ENCODE results near the gene SET. TPM values are rescaled to one million over a fixed set of nuclear protein-coding genes. Genes with fewer than 3 reads are reported as not detected.

Gene SET
- total RNA-seq, 1 experiment from 2014 or later: 1,129 TPM

DNA sequence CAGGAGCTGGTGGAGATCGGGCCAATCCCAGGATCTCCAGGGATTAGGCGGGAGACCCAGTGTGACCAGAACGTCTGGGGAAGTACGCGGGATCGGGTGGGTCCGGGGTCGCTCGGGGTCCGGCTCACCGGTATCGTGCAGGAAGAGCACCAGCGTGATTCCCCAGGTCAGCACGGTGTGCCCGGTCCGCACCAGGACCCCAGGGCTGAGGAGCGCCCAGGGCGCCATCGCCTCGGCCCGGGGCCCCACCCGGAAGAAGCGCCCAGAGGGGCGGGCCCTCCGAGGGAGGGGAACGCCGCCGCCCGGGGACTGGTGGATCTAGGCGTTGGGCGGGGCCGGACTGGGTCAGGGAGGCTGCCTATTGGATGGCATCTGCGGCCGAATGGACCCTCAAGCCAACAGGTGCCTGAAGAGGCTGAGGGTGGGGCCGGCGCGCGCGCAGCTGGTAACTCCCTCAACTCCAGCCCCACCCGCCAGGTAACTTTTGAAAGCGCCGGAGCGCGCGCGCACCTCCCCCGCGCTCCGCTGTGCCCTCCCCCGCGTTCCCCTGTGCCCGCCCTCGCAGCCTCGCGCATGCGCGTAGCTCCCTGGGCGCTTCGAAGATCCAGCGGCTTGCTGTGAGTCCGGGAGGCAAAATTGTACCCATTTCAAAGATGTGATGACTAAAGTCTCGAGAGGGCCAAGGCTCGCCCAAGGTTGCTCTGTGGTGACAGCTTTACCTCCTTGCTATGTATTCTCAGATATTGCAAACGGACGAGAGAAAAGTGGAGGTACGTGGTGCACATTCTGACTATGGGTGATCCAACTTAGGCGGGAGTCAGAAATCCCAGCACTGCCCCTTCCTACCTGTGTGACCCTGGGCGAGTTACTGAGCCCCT, 35.1 kb downstream of the SET start, which contains the start of gene ZDHHC12 (continued):
- TF ChIP-seq, protein P1, sequence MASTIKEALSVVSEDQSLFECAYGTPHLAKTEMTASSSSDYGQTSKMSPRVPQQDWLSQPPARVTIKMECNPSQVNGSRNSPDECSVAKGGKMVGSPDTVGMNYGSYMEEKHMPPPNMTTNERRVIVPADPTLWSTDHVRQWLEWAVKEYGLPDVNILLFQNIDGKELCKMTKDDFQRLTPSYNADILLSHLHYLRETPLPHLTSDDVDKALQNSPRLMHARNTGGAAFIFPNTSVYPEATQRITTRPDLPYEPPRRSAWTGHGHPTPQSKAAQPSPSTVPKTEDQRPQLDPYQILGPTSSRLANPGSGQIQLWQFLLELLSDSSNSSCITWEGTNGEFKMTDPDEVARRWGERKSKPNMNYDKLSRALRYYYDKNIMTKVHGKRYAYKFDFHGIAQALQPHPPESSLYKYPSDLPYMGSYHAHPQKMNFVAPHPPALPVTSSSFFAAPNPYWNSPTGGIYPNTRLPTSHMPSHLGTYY (CRISPR knock-in tag; IDR thresholded peaks at IDR 0.05): no peak
- TF ChIP-seq FOXP1 (CRISPR knock-in tag; IDR thresholded peaks at IDR 0.05; ENCODE audit: borderline replicate concordance) (no peak), MXD4 (CRISPR knock-in tag; IDR thresholded peaks at IDR 0.05; ENCODE audit: borderline replicate concordance) (no peak), ZBTB43 (CRISPR knock-in tag; IDR thresholded peaks at IDR 0.05) (no peak), ZNF219 (CRISPR knock-in tag; IDR thresholded peaks at IDR 0.05; ENCODE audit: borderline replicate concordance) (no peak), TP53 (CRISPR knock-in tag; IDR thresholded peaks at IDR 0.05) (no peak), CREB1 (CRISPR knock-in tag; IDR thresholded peaks at IDR 0.05) (no peak), MYBL2 (CRISPR knock-in tag; IDR thresholded peaks at IDR 0.05) (peak; percentile 82; the same call in 1 of the 2 replicates), OVOL2 (CRISPR knock-in tag; IDR thresholded peaks at IDR 0.05; ENCODE audit: borderline replicate concordance) (no peak), NFYB (CRISPR knock-in tag; conservative IDR thresholded peaks at IDR 0.05; ENCODE audit: low read depth) (peak; percentile 86), ZNF416 (CRISPR knock-in tag; IDR thresholded peaks at IDR 0.05) (peak; percentile 55; the same call in 1 of the 2 replicates), PRDM15 (CRISPR knock-in tag; IDR thresholded peaks at IDR 0.05) (no peak), SMAD4 (CRISPR knock-in tag; IDR thresholded peaks at IDR 0.05) (no peak), FOXJ3 (CRISPR knock-in tag; IDR thresholded peaks at IDR 0.05; ENCODE audit: borderline replicate concordance) (no peak), TEAD1 (CRISPR knock-in tag; IDR thresholded peaks at IDR 0.05) (0 out of 2 replicates have a peak, but pooled peaks have one; percentile 34), TCF7 (CRISPR knock-in tag; IDR thresholded peaks at IDR 0.05; ENCODE audit: low read depth) (no peak), EMX1 (CRISPR knock-in tag; IDR thresholded peaks at IDR 0.05) (no peak), CBFB (CRISPR knock-in tag; IDR thresholded peaks at IDR 0.05; ENCODE audit: low read depth) (no peak; the same call in 1 of the 2 replicates), JUN (CRISPR knock-in tag; IDR thresholded peaks at IDR 0.05) (no peak), GABPB1 (CRISPR knock-in tag; IDR thresholded peaks at IDR 0.05) (peak; percentile 54; the same call in 1 of the 2 replicates), GRHL2 (CRISPR knock-in tag; IDR thresholded peaks at IDR 0.05; ENCODE audit: insufficient replicate concordance, severe bottlenecking) (no peak), ZNF396 (CRISPR knock-in tag; IDR thresholded peaks at IDR 0.05; ENCODE audit: borderline replicate concordance) (0 out of 2 replicates have a peak, but pooled peaks have one; percentile 42), ZNF671 (CRISPR knock-in tag; IDR thresholded peaks at IDR 0.05) (no peak), SOX15 (CRISPR knock-in tag; IDR thresholded peaks at IDR 0.05) (no peak)
- TF ChIP-seq, protein P2, sequence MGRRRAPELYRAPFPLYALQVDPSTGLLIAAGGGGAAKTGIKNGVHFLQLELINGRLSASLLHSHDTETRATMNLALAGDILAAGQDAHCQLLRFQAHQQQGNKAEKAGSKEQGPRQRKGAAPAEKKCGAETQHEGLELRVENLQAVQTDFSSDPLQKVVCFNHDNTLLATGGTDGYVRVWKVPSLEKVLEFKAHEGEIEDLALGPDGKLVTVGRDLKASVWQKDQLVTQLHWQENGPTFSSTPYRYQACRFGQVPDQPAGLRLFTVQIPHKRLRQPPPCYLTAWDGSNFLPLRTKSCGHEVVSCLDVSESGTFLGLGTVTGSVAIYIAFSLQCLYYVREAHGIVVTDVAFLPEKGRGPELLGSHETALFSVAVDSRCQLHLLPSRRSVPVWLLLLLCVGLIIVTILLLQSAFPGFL (CRISPR knock-in tag; IDR thresholded peaks at IDR 0.05; ENCODE audit: borderline replicate concordance): no peak
- TF ChIP-seq, protein P3, sequence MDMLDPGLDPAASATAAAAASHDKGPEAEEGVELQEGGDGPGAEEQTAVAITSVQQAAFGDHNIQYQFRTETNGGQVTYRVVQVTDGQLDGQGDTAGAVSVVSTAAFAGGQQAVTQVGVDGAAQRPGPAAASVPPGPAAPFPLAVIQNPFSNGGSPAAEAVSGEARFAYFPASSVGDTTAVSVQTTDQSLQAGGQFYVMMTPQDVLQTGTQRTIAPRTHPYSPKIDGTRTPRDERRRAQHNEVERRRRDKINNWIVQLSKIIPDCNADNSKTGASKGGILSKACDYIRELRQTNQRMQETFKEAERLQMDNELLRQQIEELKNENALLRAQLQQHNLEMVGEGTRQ (CRISPR knock-in tag; IDR thresholded peaks at IDR 0.05): no peak
- TF ChIP-seq, protein P4, sequence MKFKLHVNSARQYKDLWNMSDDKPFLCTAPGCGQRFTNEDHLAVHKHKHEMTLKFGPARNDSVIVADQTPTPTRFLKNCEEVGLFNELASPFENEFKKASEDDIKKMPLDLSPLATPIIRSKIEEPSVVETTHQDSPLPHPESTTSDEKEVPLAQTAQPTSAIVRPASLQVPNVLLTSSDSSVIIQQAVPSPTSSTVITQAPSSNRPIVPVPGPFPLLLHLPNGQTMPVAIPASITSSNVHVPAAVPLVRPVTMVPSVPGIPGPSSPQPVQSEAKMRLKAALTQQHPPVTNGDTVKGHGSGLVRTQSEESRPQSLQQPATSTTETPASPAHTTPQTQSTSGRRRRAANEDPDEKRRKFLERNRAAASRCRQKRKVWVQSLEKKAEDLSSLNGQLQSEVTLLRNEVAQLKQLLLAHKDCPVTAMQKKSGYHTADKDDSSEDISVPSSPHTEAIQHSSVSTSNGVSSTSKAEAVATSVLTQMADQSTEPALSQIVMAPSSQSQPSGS (CRISPR knock-in tag; IDR thresholded peaks at IDR 0.05; ENCODE audit: borderline replicate concordance, low read depth): no peak
- TF ChIP-seq, protein P5, sequence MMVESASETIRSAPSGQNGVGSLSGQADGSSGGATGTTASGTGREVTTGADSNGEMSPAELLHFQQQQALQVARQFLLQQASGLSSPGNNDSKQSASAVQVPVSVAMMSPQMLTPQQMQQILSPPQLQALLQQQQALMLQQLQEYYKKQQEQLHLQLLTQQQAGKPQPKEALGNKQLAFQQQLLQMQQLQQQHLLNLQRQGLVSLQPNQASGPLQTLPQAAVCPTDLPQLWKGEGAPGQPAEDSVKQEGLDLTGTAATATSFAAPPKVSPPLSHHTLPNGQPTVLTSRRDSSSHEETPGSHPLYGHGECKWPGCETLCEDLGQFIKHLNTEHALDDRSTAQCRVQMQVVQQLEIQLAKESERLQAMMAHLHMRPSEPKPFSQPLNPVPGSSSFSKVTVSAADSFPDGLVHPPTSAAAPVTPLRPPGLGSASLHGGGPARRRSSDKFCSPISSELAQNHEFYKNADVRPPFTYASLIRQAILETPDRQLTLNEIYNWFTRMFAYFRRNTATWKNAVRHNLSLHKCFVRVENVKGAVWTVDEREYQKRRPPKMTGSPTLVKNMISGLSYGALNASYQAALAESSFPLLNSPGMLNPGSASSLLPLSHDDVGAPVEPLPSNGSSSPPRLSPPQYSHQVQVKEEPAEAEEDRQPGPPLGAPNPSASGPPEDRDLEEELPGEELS (CRISPR knock-in tag; IDR thresholded peaks at IDR 0.05): 0 out of 2 replicates have a peak, but pooled peaks have one; percentile 17
